ENCODE measurements around the gene LDAH.

Gene LDAH

GRCh38 chr2:20657522-20658235 is 165.2 kb downstream of the LDAH start:
- TF ChIP-seq, protein P1, sequence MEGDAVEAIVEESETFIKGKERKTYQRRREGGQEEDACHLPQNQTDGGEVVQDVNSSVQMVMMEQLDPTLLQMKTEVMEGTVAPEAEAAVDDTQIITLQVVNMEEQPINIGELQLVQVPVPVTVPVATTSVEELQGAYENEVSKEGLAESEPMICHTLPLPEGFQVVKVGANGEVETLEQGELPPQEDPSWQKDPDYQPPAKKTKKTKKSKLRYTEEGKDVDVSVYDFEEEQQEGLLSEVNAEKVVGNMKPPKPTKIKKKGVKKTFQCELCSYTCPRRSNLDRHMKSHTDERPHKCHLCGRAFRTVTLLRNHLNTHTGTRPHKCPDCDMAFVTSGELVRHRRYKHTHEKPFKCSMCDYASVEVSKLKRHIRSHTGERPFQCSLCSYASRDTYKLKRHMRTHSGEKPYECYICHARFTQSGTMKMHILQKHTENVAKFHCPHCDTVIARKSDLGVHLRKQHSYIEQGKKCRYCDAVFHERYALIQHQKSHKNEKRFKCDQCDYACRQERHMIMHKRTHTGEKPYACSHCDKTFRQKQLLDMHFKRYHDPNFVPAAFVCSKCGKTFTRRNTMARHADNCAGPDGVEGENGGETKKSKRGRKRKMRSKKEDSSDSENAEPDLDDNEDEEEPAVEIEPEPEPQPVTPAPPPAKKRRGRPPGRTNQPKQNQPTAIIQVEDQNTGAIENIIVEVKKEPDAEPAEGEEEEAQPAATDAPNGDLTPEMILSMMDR (IDR thresholded peaks at IDR 0.05; ENCODE audit: control insufficient read depth, extremely low read depth, insufficient read depth), result no peak
- DNase-seq (ENCODE audit: low read depth), result no peak
- no peak overlapping the region for H3K4me3 ChIP-seq (ENCODE audit: low read depth, low read length)

DNA sequence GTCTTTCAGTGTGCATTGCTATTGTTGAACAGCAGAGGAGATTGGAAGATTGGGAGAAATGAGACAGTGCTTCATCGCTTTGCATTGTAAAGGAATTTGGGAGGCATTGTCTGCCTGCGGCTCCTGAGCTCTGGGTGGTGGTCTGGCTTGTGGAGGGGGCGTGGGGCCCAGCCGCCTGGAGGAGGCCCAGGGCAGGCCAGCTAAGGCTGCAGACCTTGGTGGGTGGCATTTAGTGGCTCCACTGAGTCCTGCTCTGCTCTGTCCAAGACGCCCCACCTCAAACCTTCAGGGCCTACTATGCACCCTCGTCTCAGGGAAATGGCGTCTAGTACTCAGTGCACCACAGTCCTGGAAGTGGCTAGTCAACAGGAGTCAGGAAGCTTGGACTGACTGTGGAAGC is 166.3 kb downstream of the LDAH start:
- TF ChIP-seq, protein P1 (IDR thresholded peaks at IDR 0.05; ENCODE audit: control insufficient read depth, extremely low read depth, insufficient read depth), result no peak
- no peak for DNase-seq (ENCODE audit: low read depth)
- H3K4me3 ChIP-seq (ENCODE audit: low read depth, low read length), result no peak overlapping the region

- H3K4me3 ChIP-seq (ENCODE audit: low read depth, low read length), result no peak overlapping the region
- no peak for DNase-seq (ENCODE audit: low read depth)
- TF ChIP-seq, protein P1 (IDR thresholded peaks at IDR 0.05; ENCODE audit: control insufficient read depth, extremely low read depth, insufficient read depth), result no peak
These were observed 168.4 kb downstream of the LDAH start for GRCh38 chr2:20654535-20654813.

DNA sequence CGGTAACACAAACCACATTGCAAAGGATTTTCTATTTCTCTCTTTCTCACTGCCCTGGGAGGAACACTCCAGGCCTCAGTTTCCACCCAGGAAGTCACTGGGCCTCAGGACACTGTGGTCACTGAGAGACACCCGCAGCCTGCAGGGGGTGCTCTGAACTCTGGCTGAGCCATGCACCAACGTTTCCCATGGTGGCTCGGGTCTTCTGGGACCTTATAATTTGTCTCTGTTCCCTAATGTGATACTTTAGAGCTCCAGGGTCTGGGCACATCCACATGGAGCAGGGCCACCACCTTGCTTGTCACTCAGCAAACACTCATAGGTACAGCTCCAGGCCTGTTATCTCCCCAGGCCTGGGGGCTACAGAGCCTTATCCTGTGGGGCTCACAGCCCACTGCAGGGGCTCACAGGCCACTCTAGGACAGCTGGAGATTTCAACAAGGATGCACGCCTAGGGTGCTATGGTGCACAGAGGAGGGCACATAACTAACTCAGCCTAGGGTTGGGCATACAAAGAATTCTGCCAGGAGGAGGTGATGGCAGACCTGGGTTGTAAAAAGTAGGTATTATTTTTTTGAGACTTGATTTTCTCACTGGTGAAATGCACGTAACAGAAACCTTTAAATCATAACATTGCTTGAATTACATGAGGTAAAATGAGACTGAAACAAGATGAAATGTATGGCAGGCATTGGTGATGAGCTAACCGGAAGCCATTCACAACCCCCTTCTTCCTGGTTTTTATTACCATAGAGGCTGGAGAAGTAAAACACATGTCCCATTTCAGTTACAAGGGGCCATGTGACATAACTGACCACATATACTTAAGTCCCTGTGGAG is 169.0 kb downstream of the LDAH start:
- H3K4me3 ChIP-seq (ENCODE audit: low read depth, low read length), result no peak overlapping the region
- TF ChIP-seq, protein P1 (IDR thresholded peaks at IDR 0.05; ENCODE audit: control insufficient read depth, extremely low read depth, insufficient read depth), result no peak
- DNase-seq (ENCODE audit: low read depth), result no peak

DNA sequence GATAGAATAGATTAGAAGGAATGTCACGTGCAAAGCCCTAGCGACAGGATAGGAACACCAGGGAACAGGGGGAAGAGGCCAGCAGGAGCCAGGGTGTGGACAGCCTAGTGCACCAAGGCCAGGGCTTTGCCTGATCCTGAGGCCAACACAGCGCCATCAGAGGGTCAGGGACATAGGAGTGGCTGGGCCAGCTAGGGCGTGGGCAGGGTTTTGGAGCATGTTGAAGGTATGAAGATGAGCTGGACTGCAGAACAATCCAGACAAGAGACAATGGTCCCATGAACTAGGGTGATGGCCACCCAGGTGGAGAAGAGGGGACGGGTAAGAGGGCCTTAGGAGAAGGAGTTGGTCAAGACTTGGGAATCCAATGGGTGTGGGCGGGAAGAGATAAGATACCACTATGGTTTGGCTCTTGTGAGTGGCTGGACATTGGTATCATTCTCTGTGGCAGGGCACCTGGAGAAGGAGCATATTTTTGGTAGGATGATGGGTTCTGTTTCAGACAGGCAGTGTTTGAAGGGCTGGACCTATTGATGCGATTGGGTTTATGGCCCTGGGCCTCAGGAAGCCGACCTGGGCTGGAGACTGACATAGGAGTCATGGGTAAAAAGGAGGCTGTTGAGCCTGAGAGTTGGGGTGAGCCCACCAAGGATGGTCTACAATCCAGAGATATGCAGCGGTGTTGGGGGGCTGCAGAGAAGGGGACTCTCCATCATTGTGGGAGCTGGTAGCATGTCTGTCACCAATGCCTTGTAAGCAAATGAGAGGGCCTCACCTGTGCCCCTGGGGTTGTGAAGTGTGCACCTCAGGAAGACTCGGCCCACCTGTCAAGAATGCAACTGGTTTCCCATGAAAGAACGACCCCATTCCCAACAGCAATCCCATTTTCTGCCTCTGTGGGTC is 170.0 kb downstream of the LDAH start:
- TF ChIP-seq, protein P1 (IDR thresholded peaks at IDR 0.05; ENCODE audit: control insufficient read depth, extremely low read depth, insufficient read depth), result no peak
- DNase-seq (ENCODE audit: low read depth), result no peak
- H3K4me3 ChIP-seq (ENCODE audit: low read depth, low read length), result no peak overlapping the region

- TF ChIP-seq, protein P1 (IDR thresholded peaks at IDR 0.05; ENCODE audit: control insufficient read depth, extremely low read depth, insufficient read depth), result no peak
- H3K4me3 ChIP-seq (ENCODE audit: low read depth, low read length), result no peak overlapping the region
- no peak for DNase-seq (ENCODE audit: low read depth)
These were observed 170.8 kb downstream of the LDAH start for GRCh38 chr2:20652141-20652540.

Measured in LNCaP clone FGC (cell line).